ENCODE measurements around the gene FLRT1.

FLRT1 gene

GRCh38 chr11:64058494-64058893 lies 22.8 kb downstream of the FLRT1 start:
- in situ Hi-C loops (cut with HindIII; ENCODE audit: low pct_unique_long_range_greater_than_20kb, low sequenced_read_pairs) = no loop called here
- DNase-seq (ENCODE audit: low read depth in 1 of 2, low spot score in 1 of 2) = no peak
- no peak for TF ChIP-seq JUND (IDR thresholded peaks at IDR 0.05; ENCODE audit: low read depth)

DNA sequence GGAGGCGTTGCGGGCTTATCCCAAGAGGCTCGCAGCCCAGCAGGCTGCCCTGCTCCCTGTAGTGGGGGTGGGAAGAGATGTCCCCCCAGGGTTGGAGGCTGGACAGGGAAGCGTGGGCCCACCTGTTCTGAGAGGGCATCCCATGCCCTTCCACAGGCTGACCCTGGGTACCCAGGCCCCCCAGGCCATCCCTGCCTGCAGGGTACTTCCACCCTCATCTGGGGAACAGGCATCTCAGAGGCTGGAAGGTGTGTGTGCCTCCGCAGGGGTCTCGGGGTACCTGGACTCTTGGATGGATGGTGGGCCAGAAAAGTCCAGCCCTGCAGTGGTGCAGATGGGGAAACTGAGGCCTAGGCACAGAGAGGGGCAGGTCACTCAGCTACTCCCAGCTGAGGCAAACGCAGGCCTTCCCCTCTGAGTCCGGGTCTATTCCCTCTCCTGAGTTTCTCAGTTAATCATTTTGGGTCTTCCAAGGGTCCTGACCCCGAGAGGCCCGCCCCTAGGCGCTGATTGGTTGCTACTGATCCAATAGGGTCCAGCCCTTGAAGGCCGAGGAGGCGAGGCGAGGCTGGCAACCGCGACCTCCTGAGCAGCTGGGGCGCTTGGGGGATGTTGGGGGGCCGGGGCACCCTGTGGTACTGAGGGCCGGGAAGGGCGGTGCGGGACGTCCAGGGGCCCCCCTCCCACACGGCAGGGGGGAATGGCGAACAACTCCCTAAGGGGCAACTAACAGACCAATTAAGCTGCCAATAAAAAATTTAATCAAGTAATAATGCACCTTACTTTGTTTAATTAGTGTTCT lies 23.8 kb downstream of the FLRT1 start:
- DNase-seq (ENCODE audit: low read depth in 1 of 2, low spot score in 1 of 2) = no peak
- no peak for TF ChIP-seq JUND (IDR thresholded peaks at IDR 0.05; ENCODE audit: low read depth)
- in situ Hi-C loops (cut with HindIII; ENCODE audit: low pct_unique_long_range_greater_than_20kb, low sequenced_read_pairs) = no loop called here

- no peak for TF ChIP-seq JUND (IDR thresholded peaks at IDR 0.05; ENCODE audit: low read depth)
Measured at GRCh38 chr11:64060263-64060860, 24.6 kb downstream of the FLRT1 start.

GRCh38 chr11:64060861-64061444 lies 25.2 kb downstream of the FLRT1 start:
- DNase-seq (ENCODE audit: low read depth in 1 of 2, low spot score in 1 of 2) = no peak
- no peak for TF ChIP-seq JUND (IDR thresholded peaks at IDR 0.05; ENCODE audit: low read depth)
- in situ Hi-C loops (cut with HindIII; ENCODE audit: low pct_unique_long_range_greater_than_20kb, low sequenced_read_pairs) = no loop called here

More at GRCh38 chr11:64060263-64060860, 24.6 kb downstream of the FLRT1 start:
- in situ Hi-C loops (cut with HindIII; ENCODE audit: low pct_unique_long_range_greater_than_20kb, low sequenced_read_pairs) = no loop called here
- no peak for DNase-seq (ENCODE audit: low read depth in 1 of 2, low spot score in 1 of 2)

DNA sequence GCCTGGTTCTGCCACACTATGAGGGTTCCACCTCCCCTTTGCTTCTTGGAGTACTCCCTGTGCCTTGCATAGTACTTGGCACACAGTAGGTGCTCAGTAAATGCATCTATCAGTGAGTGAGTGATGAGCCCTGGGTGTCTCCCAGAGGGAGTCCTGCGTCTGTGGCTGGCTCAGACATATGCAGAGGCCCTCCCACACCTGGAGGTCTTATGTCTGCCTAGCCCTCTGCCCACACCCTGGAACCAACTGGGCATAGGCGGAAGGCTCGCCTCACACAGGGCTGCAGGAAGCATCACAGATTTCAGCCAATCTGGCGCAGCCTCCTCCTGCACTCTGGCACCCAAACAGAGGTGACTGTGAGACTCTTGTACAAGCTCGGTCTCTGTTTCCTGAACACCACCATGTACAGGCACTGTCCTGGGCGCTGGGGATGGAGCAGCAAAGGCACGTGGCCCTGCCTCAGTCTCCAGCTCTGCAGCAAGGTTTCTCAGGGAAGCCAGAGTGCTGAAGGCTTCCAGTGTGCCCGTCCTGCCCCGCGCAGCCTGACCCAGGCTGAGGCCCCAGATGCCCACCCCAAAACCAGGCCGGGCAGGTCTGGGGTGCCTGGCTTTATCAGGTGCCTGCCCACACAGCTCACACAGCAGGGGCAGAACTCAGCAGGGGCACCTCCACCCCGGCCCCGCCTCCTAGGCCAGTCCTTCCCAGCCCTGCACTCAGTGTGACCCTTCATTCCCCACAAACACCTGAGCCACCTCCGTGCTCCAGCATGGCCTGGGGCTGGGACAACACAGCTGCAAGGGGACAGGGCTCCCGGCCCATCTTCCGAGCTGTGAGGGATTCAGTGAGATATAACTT lies 26.7 kb downstream of the FLRT1 start:
- no peak for DNase-seq (ENCODE audit: low read depth in 1 of 2, low spot score in 1 of 2)
- in situ Hi-C loops (cut with HindIII; ENCODE audit: low pct_unique_long_range_greater_than_20kb, low sequenced_read_pairs) = no loop called here
- TF ChIP-seq JUND (IDR thresholded peaks at IDR 0.05; ENCODE audit: low read depth) = no peak

DNA sequence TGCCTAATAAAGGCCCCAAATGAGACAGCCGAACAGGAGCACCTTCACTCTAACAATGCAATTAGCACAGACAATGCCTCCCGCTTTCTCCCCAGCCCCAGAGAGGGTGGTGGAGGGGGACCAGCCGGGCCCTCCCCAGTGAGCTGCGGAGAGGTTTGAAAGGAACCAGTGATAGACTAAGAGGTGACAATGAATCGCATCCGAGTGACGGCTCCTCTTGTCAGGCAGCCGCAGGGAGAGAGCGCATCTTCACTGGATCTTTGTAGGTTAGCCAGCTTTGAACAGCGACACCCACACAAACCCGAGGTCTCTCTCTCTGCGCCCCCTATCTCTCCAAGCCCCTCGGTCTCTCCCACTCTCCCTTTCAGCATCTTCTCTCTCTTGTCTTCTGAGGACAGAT lies 28.0 kb downstream of the FLRT1 start:
- in situ Hi-C loops (cut with HindIII; ENCODE audit: low pct_unique_long_range_greater_than_20kb, low sequenced_read_pairs) = no loop called here
- no peak for TF ChIP-seq JUND (IDR thresholded peaks at IDR 0.05; ENCODE audit: low read depth)
- no peak for DNase-seq (ENCODE audit: low read depth in 1 of 2, low spot score in 1 of 2)

GRCh38 chr11:64064374-64065140 lies 28.8 kb downstream of the FLRT1 start:
- DNase-seq (ENCODE audit: low read depth in 1 of 2, low spot score in 1 of 2) = no peak
- no peak for TF ChIP-seq JUND (IDR thresholded peaks at IDR 0.05; ENCODE audit: low read depth)
- in situ Hi-C loops (cut with HindIII; ENCODE audit: low pct_unique_long_range_greater_than_20kb, low sequenced_read_pairs) = no loop called here

DNA sequence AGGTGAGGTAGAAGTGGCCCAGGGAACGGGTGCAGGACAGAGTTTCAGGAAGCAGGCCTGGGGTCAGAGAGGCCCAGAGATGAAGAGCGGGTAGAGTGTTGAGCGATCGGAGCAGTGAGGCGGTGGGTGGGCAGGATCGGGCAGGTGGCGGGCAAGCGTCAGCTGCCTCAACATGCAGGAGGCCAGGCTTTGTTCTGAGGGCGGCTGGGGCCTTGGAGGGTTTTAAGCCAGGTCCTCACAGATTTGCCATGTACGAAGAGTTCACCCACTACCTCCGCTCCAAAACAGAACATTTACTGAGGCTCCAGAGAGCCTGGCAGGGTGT lies 29.4 kb downstream of the FLRT1 start:
- TF ChIP-seq JUND (IDR thresholded peaks at IDR 0.05; ENCODE audit: low read depth) = no peak
- DNase-seq (ENCODE audit: low read depth in 1 of 2, low spot score in 1 of 2) = no peak
- in situ Hi-C loops (cut with HindIII; ENCODE audit: low pct_unique_long_range_greater_than_20kb, low sequenced_read_pairs) = no loop called here

DNA sequence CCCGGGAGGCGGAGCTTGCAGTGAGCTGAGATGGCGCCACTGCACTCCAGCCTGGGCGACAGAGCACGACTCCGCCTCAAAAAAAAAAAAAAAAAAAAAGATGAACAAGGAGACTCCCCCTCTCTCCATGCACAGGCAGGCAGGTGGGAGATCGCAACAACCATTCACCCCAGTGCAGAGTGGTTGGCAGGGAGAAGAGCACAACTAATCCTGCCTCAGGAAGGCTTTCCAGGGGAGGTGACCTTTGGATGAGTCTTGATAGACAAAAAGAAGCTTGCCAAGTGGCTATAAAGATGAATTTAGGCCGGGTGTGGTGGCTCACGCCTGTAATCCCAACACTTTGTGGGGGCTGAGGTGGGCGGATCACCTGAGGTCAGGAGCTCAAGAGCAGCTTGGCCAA lies 30.0 kb downstream of the FLRT1 start:
- in situ Hi-C loops (cut with HindIII; ENCODE audit: low pct_unique_long_range_greater_than_20kb, low sequenced_read_pairs) = no loop called here
- DNase-seq (ENCODE audit: low read depth in 1 of 2, low spot score in 1 of 2) = no peak
- TF ChIP-seq JUND (IDR thresholded peaks at IDR 0.05; ENCODE audit: low read depth) = no peak

GRCh38 chr11:64067230-64067993 lies 31.7 kb downstream of the FLRT1 start:
- DNase-seq (ENCODE audit: low read depth in 1 of 2, low spot score in 1 of 2) = no peak
- in situ Hi-C loops (cut with HindIII; ENCODE audit: low pct_unique_long_range_greater_than_20kb, low sequenced_read_pairs) = no loop called here
- TF ChIP-seq JUND (IDR thresholded peaks at IDR 0.05; ENCODE audit: low read depth) = no peak

DNA sequence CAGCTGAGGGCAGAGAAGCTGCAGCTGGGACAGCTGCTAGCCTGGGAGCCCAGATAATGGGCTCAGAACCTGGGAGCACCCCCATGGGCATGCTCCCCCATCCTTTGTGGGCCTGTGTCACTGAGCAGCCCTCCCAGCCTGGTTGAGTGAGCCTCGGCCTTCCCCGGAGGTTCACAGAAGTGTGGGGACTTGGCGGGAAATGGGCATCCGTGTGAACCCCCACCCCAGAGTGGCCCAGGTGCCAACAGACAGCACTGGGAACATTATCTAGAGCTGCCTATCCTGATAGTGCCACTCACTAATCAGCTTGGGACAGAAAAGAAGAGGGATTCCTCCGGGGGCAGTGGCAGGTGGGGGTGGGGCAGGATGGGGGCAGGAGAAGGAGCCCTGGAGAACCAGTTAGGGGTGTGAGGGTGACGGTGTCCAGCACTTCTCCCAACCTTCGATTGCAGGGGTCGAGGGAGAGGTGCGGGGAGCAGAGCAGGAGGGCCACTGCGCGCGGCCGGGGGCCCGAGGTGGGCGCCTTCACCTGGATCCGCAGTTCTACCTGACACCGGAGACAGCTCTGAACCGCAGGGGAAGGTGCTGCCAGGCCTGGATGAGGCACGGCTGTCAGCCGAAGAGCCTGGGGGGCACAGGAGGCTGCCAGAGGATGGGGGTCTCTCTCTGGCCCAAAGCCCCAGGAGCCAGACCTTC lies 33.1 kb downstream of the FLRT1 start:
- no peak for TF ChIP-seq JUND (IDR thresholded peaks at IDR 0.05; ENCODE audit: low read depth)
- no peak for DNase-seq (ENCODE audit: low read depth in 1 of 2, low spot score in 1 of 2)
- in situ Hi-C loops (cut with HindIII; ENCODE audit: low pct_unique_long_range_greater_than_20kb, low sequenced_read_pairs) = no loop called here
